HCT116 (cell line): ENCODE results near the gene PREB.

Experiments used
- CTCF ChIP-seq, 3 experiments: fragments of 200-600 bp in 1 of 3; sonication (generic) in 1 of 3; IDR thresholded peaks in 2 of 3; conservative IDR thresholded peaks in 1 of 3; 2 replicates each; pipeline ENCODE4 v1.5.1; 2012 to 2017; ENCODE audit warnings: low read depth in 2 of 3, low read length in 2 of 3, antibody characterized with exemption in 1 of 3, borderline replicate concordance in 1 of 3, control low read depth in 1 of 3, mild to moderate bottlenecking in 1 of 3, mixed read lengths in 1 of 3, mixed run types in 1 of 3, moderate library complexity in 1 of 3; ENCODE audit not compliant: insufficient read depth in 1 of 3
- EGR1 ChIP-seq: IDR thresholded peaks from 2 replicates; pipeline ENCODE4 v1.6.1; 2012; ENCODE audit warnings: low read depth
- EZH2 ChIP-seq: fragments of 200-600 bp; sonication (generic); IDR thresholded peaks from 2 replicates; pipeline ENCODE4 v1.6.1; 2017; ENCODE audit warnings: antibody characterized with exemption, mixed run types
- JUND ChIP-seq: IDR thresholded peaks from 2 replicates; pipeline ENCODE4 v1.6.1; 2012
- POLR2A ChIP-seq: IDR thresholded peaks from 2 replicates; pipeline ENCODE4 v1.7.0; 2011; ENCODE audit warnings: borderline replicate concordance; ENCODE audit not compliant: insufficient read depth, insufficient read length; ENCODE audit errors: extremely low read depth
- POLR2AphosphoS5 ChIP-seq: IDR thresholded peaks from 2 replicates; pipeline ENCODE4 v1.6.1; 2011; ENCODE audit warnings: mild to moderate bottlenecking, low read depth, low read length, moderate library complexity
- REST ChIP-seq: IDR thresholded peaks from 2 replicates; pipeline ENCODE4 v1.6.1; 2012; ENCODE audit warnings: low read depth
- SIN3A ChIP-seq: IDR thresholded peaks from 2 replicates; pipeline ENCODE4 v1.6.1; 2012; ENCODE audit warnings: low read depth
- SP1 ChIP-seq: IDR thresholded peaks from 2 replicates; pipeline ENCODE4 v1.6.1; 2012; ENCODE audit warnings: low read depth
- YY1 ChIP-seq: IDR thresholded peaks from 2 replicates; pipeline ENCODE4 v1.6.1; 2011; ENCODE audit warnings: low read length, low read depth, moderate library complexity, mild to moderate bottlenecking; ENCODE audit not compliant: insufficient replicate concordance; ENCODE audit errors: extremely low read depth
- ZBTB33 ChIP-seq: IDR thresholded peaks from 2 replicates; pipeline ENCODE4 v1.6.1; 2011; ENCODE audit warnings: mild to moderate bottlenecking, low read length, moderate library complexity; ENCODE audit not compliant: insufficient replicate concordance; ENCODE audit errors: extremely low read depth
- ZFX ChIP-seq: fragments of 450-650 bp; IDR thresholded peaks from 2 replicates; pipeline ENCODE4 v1.6.1; 2017
- ZNF274 ChIP-seq: fragments of 200-500 bp; sonication (Bioruptor generic); IDR thresholded peaks from 2 replicates; pipeline ENCODE4 v1.6.1; 2014; ENCODE audit warnings: mild to moderate bottlenecking, low read depth, low read length, inconsistent platforms

- no peak for TF ChIP-seq JUND
- TF ChIP-seq EZH2, result no peak
- no peak for TF ChIP-seq CTCF (IDR thresholded peaks at IDR 0.05 in 2 of 3, conservative IDR thresholded peaks at IDR 0.05 in 1 of 3; ENCODE audit: borderline replicate concordance in 1 of 3, insufficient read depth in 1 of 3, low read depth in 2 of 3, low read length in 2 of 3)
- TF ChIP-seq POLR2A, result peak; percentile 25
- TF ChIP-seq REST, result no peak
- TF ChIP-seq EGR1, result no peak
- 0 out of 2 replicates have a peak, but pooled peaks have one; percentile 22 for TF ChIP-seq POLR2AphosphoS5
- TF ChIP-seq ZNF274, result no peak
- TF ChIP-seq SP1, result no peak
- TF ChIP-seq YY1, result no peak
- TF ChIP-seq ZBTB33, result no peak
- TF ChIP-seq ZFX, result no peak
- no peak for TF ChIP-seq SIN3A
These were observed 38.4 kb downstream of the PREB start for GRCh38 chr2:27095745-27096651.
